GM12865 (cell line): ENCODE measurements around the gene SNRPA1.

Source experiments
- DNase-seq: peaks from one replicate; pipeline ENCODE4 v3.0.0; 2010; ENCODE audit warnings: low read depth
- H3K4me3 ChIP-seq: 2 replicates; pipeline ENCODE4 v1.5.1; 2011; ENCODE audit warnings: mild to moderate bottlenecking, low read depth, low read length, control low read depth
- CTCF ChIP-seq: IDR thresholded peaks from 2 replicates; pipeline ENCODE4 v1.5.1; 2011; ENCODE audit warnings: low read length, control low read depth, low read depth, inconsistent platforms; ENCODE audit not compliant: insufficient read depth; ENCODE audit errors: missing control alignments

Gene SNRPA1

GRCh38 chr15:101267320-101268104 is 27.5 kb downstream of the SNRPA1 start:
- no peak for DNase-seq
- H3K4me3 ChIP-seq = no peak overlapping the region
- no peak for TF ChIP-seq CTCF

- no peak overlapping the region for H3K4me3 ChIP-seq
- no peak for TF ChIP-seq CTCF
- DNase-seq = no peak
Measured at GRCh38 chr15:101266787-101267186, 28.3 kb downstream of the SNRPA1 start.

- no peak for DNase-seq
- no peak for TF ChIP-seq CTCF
Measured at GRCh38 chr15:101266034-101266433, 29.0 kb downstream of the SNRPA1 start.

GRCh38 chr15:101264911-101265641 is 30.0 kb downstream of the SNRPA1 start:
- DNase-seq = peak; percentile 85
- no peak overlapping the region for H3K4me3 ChIP-seq
- TF ChIP-seq CTCF = no peak

More at GRCh38 chr15:101266034-101266433, 29.0 kb downstream of the SNRPA1 start:
- no peak overlapping the region for H3K4me3 ChIP-seq

DNA sequence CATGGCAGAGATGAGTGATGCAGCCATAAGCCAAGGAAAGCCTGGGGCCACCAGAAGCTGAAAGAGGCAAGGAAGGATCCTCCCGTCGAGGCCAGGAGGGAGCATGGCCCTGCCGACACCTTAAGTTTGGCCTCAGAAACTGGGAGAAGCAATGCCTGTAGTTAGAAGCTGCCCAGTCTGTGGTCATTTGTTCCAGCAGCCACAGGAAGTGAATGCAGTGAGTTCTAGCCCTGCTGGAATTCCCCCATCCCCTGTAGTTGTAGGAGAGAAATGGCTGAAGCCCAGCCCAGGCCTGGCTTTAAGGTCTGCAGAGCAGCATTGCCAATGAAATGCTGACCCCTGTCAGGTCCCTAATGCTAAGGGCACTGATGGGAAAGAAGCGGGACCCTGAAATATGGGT is 31.0 kb downstream of the SNRPA1 start:
- peak; percentile 69 for DNase-seq
- no peak for TF ChIP-seq CTCF

GRCh38 chr15:101262551-101262950 is 32.5 kb downstream of the SNRPA1 start:
- TF ChIP-seq CTCF = no peak

More for the DNA sequence above, 31.0 kb downstream of the SNRPA1 start:
- H3K4me3 ChIP-seq = peak overlapping the region; percentile 4; the same call in 1 of the 2 replicates

More at GRCh38 chr15:101262551-101262950, 32.5 kb downstream of the SNRPA1 start:
- no peak for DNase-seq
- H3K4me3 ChIP-seq = no peak overlapping the region
